Measurements from ENCODE around the gene MUTYH. TPM values are rescaled to one million over a fixed set of nuclear protein-coding genes. Genes with fewer than 3 reads are reported as not detected.
A peak's percentile ranks its signal among the peaks of the same experiment; 100 is the strongest.

MUTYH gene
- total RNA-seq, 2 donors from 2014 or later = 19.7 to 21.8 TPM

DNA sequence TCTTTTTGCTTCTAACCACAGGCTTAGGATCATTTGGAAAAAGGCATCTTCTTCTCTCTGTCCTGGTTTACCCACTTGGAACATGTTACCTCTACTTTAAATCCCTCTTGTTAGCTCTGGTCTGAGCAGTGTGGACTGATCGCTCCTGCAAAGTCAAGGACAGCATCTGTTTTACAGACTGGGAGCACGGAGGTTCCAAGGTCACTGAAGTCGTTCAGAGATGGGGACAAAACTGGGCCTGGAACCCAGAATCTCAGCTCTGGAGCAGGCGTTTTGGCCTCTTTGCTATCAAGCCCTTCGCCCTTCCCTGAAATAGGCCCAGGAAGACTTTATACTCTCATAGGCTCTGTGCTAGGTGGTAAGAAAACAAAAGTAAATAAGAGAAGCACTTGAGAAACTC lies 11.3 kb upstream of the MUTYH start:
- 58 to 75% methylated on average over 5 of the region's 5 CpGs for WGBS, 2 donors
- intact Hi-C loops (cut with DNase I) = no loop called here
- Histone ChIP-seq H3K4me3 (no peak overlapping the region), H3K9me3 (no peaks in the 10 kb centered on the region), H3K36me3 (replicated peaks in 1 of 2; ENCODE audit: insufficient read depth in 1 of 2, low read depth in 2 of 2) (no peaks in the 10 kb centered on the region), H3K27me3 (no peaks in the 10 kb centered on the region), H3K4me1 (peaks cover 15% of the 10 kb centered on the region), H3K27ac (no peak overlapping the region)
- no peak for ATAC-seq
- no peak for TF ChIP-seq POLR2A (IDR thresholded peaks at IDR 0.05)
- TF ChIP-seq, protein P1, sequence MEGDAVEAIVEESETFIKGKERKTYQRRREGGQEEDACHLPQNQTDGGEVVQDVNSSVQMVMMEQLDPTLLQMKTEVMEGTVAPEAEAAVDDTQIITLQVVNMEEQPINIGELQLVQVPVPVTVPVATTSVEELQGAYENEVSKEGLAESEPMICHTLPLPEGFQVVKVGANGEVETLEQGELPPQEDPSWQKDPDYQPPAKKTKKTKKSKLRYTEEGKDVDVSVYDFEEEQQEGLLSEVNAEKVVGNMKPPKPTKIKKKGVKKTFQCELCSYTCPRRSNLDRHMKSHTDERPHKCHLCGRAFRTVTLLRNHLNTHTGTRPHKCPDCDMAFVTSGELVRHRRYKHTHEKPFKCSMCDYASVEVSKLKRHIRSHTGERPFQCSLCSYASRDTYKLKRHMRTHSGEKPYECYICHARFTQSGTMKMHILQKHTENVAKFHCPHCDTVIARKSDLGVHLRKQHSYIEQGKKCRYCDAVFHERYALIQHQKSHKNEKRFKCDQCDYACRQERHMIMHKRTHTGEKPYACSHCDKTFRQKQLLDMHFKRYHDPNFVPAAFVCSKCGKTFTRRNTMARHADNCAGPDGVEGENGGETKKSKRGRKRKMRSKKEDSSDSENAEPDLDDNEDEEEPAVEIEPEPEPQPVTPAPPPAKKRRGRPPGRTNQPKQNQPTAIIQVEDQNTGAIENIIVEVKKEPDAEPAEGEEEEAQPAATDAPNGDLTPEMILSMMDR (IDR thresholded peaks at IDR 0.05) = no peak
- no peak for DNase-seq

DNA sequence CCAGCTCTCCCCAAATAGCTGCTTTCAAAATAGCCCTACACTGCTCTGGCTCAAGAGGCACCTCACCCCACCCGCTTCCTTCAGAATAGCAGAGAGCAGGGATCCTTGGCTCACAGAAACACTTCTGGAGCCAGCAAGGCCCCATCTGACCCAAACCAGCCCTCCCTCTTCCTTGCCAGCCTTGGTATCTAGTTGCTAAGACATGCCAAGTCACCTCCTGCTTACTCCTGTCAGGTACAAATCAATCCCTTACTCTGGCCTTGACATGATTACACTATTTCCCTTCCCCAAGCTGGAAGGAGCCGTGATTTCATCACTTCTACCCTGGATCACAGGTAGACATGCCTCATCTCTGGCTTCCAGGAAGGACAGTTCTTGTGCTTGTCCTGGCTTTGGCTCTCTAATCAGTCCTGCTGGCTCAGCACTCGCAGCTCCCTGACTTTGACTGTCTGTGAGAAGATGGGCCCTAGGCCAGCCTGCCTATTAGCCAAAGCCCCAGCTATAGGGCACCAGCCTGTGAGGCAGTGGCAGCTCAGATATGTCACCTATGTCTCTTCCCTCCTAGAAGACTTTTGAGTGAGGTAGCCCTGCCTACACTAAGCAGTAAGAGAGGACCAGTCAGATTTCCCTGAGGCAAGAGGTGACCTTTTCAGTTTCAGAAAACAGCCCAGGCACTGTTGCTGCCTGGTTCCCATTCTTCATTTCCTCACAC lies 8.9 kb upstream of the MUTYH start:
- Histone ChIP-seq H3K36me3 (replicated peaks in 1 of 2; ENCODE audit: insufficient read depth in 1 of 2, low read depth in 2 of 2) (no peaks in the 10 kb centered on the region), H3K27ac (peak overlapping the region in 2 of 4 donors; percentile 4 to 51), H3K27me3 (no peaks in the 10 kb centered on the region), H3K9me3 (no peaks in the 10 kb centered on the region), H3K4me1 (peaks cover 15% of the 10 kb centered on the region), H3K4me3 (no peak overlapping the region)
- intact Hi-C loops (cut with DNase I) = loop anchor here (10.0 kb wide), 1 partner anchor 226 kb away; no protein-coding TSS in a partner anchor
- DNase-seq (peak; percentile 50 to 63 (median 60)), ATAC-seq (peak; percentile 83)
- TF ChIP-seq, protein P1 (IDR thresholded peaks at IDR 0.05) = no peak
- TF ChIP-seq POLR2A (IDR thresholded peaks at IDR 0.05) = no peak
- 26 to 46% methylated on average over 3 of the region's 3 CpGs for WGBS, 2 donors

DNA sequence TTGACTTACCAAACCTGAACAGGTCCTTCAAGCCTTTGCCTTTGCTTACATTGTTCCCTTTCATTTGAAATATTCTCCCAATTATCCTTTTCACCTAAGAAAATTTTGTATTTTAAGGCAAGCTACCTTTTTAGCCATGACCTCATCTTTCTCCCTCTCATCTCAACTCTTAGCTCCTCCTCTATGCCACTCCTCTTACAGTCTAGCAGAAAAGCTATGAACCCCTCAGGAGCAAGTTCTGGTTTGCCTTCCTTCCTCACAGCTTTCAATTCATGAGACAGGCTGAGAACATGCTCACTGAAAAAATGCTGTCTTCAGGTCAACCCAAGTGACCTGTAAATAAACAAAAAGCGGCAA lies 8.3 kb upstream of the MUTYH start:
- Histone ChIP-seq H3K27me3 (no peaks in the 10 kb centered on the region), H3K36me3 (replicated peaks in 1 of 2; ENCODE audit: insufficient read depth in 1 of 2, low read depth in 2 of 2) (peaks cover 0 to under 1% of the 10 kb centered on the region in 2 donors), H3K4me1 (peaks cover 15% of the 10 kb centered on the region), H3K4me3 (no peak overlapping the region), H3K9me3 (no peaks in the 10 kb centered on the region), H3K27ac (peak overlapping the region in 1 of 4 donors; percentile 51)
- no peak for TF ChIP-seq POLR2A (IDR thresholded peaks at IDR 0.05)
- TF ChIP-seq, protein P1 (IDR thresholded peaks at IDR 0.05) = no peak
- DNase-seq = no peak
- no peak for ATAC-seq
- WGBS, 2 donors = 33 to 36% methylated on average over 1 of the region's 1 CpG
- intact Hi-C loops (cut with DNase I) = loop anchor here (10.0 kb wide), 1 partner anchor 226 kb away; no protein-coding TSS in a partner anchor

DNA sequence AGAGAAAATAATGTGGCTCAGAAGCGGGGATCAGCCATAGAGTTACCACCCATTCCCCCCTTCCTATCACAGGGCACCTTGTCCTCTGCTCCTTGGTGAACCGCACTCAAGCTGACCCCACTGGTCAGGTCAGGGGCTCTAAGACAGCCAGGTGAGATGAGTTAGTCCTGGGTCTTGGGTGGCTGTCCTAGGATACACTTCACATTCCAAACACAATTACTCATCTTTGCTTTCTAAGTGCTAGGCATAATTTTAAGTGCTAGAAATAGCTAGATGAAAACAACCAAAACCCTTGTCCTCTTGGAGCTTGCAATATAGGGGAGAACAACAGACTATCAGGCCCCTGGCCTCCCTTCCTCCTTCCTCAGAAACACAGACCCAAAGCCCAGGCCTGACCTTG lies 7.8 kb upstream of the MUTYH start:
- Histone ChIP-seq H3K9me3 (no peaks in the 10 kb centered on the region), H3K36me3 (replicated peaks in 1 of 2; ENCODE audit: insufficient read depth in 1 of 2, low read depth in 2 of 2) (peaks cover 0 to 6% of the 10 kb centered on the region in 2 donors), H3K4me1 (peaks cover 15% of the 10 kb centered on the region), H3K27ac (no peak overlapping the region), H3K4me3 (no peak overlapping the region), H3K27me3 (no peaks in the 10 kb centered on the region)
- intact Hi-C loops (cut with DNase I) = loop anchor here (10.0 kb wide), 1 partner anchor 227 kb away; no protein-coding TSS in a partner anchor
- ATAC-seq (no peak), DNase-seq (no peak)
- WGBS, 2 donors = 88 to 100% methylated on average over 2 of the region's 2 CpGs
- TF ChIP-seq POLR2A (IDR thresholded peaks at IDR 0.05) = no peak
- TF ChIP-seq, protein P1 (IDR thresholded peaks at IDR 0.05) = no peak

DNA sequence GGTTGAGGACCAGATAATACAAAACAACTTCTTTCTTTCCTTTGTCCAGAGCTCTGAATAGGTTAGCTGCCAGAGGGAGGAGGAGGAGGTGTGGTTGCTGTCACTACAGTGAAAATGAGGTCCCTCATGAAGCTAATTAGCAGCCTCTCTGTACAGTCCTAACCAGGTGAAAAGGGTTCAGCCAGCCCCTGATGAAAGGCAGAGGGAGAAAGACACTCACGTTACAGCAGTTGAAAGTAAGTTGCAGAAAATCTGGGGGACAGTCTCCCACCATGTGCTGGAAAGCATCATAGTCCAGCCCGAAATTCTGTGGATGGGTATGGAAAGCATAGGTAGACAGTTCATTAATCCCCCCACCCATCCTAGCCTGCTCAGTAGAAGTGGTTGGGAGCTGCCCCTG lies 6.2 kb upstream of the MUTYH start:
- ATAC-seq (no peak), DNase-seq (no peak)
- Histone ChIP-seq H3K4me3 (no peak overlapping the region), H3K27ac (no peak overlapping the region), H3K4me1 (peaks cover 18% of the 10 kb centered on the region), H3K27me3 (no peaks in the 10 kb centered on the region), H3K9me3 (no peaks in the 10 kb centered on the region), H3K36me3 (replicated peaks in 1 of 2; ENCODE audit: insufficient read depth in 1 of 2, low read depth in 2 of 2) (peaks cover 0 to 10% of the 10 kb centered on the region in 2 donors)
- WGBS, 2 donors = 63 to 97% methylated on average over 2 of the region's 2 CpGs
- TF ChIP-seq, protein P1 (IDR thresholded peaks at IDR 0.05) = no peak
- TF ChIP-seq POLR2A (IDR thresholded peaks at IDR 0.05) = no peak
- intact Hi-C loops (cut with DNase I) = loop anchor here (10.0 kb wide), 1 partner anchor 228 kb away; no protein-coding TSS in a partner anchor
